ENCODE measurements around the gene MEIOC.

MEIOC gene

GRCh38 chr17:44719444-44719843 lies 63.2 kb downstream of the MEIOC start:
- DNase-seq = no peak

GRCh38 chr17:44722254-44722653 lies 66.0 kb downstream of the MEIOC start:
- no peak for DNase-seq
